Measurements from ENCODE around the gene KCNMB1. TPM values are rescaled to one million over a fixed set of nuclear protein-coding genes. Genes with fewer than 3 reads are reported as not detected.

The KCNMB1 gene
- total RNA-seq, 1 experiment from 2014 or later, result not detected

GRCh38 chr5:170405817-170406216 lies 16.6 kb upstream of the KCNMB1 start:
- Histone ChIP-seq H3K36me3 (ENCODE audit: low read depth, low read length) (no peaks in the 10 kb centered on the region), H3K4me3 (ENCODE audit: low read length) (no peak overlapping the region), H3F3A (ENCODE audit: low read length, unreplicated experiment) (no peaks in the 10 kb centered on the region), H3K27me3 (ENCODE audit: low read length) (peaks cover 25% of the 10 kb centered on the region), H3K9ac (ENCODE audit: low read length) (no peak overlapping the region), H3K4me1 (ENCODE audit: insufficient read depth, low read length) (no peaks in the 10 kb centered on the region), H3K79me2 (ENCODE audit: low read length) (no peaks in the 10 kb centered on the region), H3K27ac (ENCODE audit: low read length) (no peak overlapping the region), H3K9me3 (ENCODE audit: low read length) (no peaks in the 10 kb centered on the region), H2AFZ (ENCODE audit: low read length) (no peak overlapping the region), H4K20me1 (ENCODE audit: low read length) (no peaks in the 10 kb centered on the region), H3K4me2 (ENCODE audit: low read length) (no peak overlapping the region), H3K9me2 (replicated peaks; ENCODE audit: low read length) (no peaks in the 10 kb centered on the region)
- no peak for ATAC-seq
- CTCF ChIA-PET, result no interaction called here
- BruUV-seq (replicated peaks), result no TSS peak
- POLR2A ChIA-PET (ENCODE audit: unreplicated experiment), result no interaction called here
- no peak for DNase-seq
- intact Hi-C loops (cut with micrococcal nuclease), result no loop called here
- no peak for TF ChIP-seq EZH2 (IDR thresholded peaks at IDR 0.05; ENCODE audit: low read length, unreplicated experiment)
- TF ChIP-seq EZH2phosphoT487 (IDR thresholded peaks at IDR 0.05; ENCODE audit: borderline replicate concordance, low read length), result no peak

GRCh38 chr5:170404398-170404797 lies 15.2 kb upstream of the KCNMB1 start:
- H3K4me2 ChIP-seq (ENCODE audit: low read length), result no peak overlapping the region
- no peak overlapping the region for H3K4me3 ChIP-seq (ENCODE audit: low read length)
- no peak overlapping the region for H2AFZ ChIP-seq (ENCODE audit: low read length)
- CTCF ChIA-PET, result no interaction called here
- no peaks in the 10 kb centered on the region for H3K36me3 ChIP-seq (ENCODE audit: low read depth, low read length)
- POLR2A ChIA-PET (ENCODE audit: unreplicated experiment), result no interaction called here
- no TSS peak for BruUV-seq (replicated peaks)
- TF ChIP-seq CTCF (conservative IDR thresholded peaks at IDR 0.05; ENCODE audit: low read depth, low read length) (no peak), EZH2 (IDR thresholded peaks at IDR 0.05; ENCODE audit: low read length, unreplicated experiment) (no peak), EZH2phosphoT487 (IDR thresholded peaks at IDR 0.05; ENCODE audit: borderline replicate concordance, low read length) (no peak)
- H3K4me1 ChIP-seq (ENCODE audit: insufficient read depth, low read length), result no peaks in the 10 kb centered on the region
- ATAC-seq (no peak), DNase-seq (no peak)
- no peaks in the 10 kb centered on the region for H4K20me1 ChIP-seq (ENCODE audit: low read length)
- no peak overlapping the region for H3K27ac ChIP-seq (ENCODE audit: low read length)
- H3K79me2 ChIP-seq (ENCODE audit: low read length), result no peaks in the 10 kb centered on the region
- peaks cover 25% of the 10 kb centered on the region for H3K27me3 ChIP-seq (ENCODE audit: low read length)
- H3F3A ChIP-seq (ENCODE audit: low read length, unreplicated experiment), result no peaks in the 10 kb centered on the region
- intact Hi-C loops (cut with micrococcal nuclease), result no loop called here
- H3K9me3 ChIP-seq (ENCODE audit: low read length), result no peaks in the 10 kb centered on the region
- no peaks in the 10 kb centered on the region for H3K9me2 ChIP-seq (replicated peaks; ENCODE audit: low read length)
- H3K9ac ChIP-seq (ENCODE audit: low read length), result no peak overlapping the region

- no peak overlapping the region for H3K4me3 ChIP-seq (ENCODE audit: low read length)
- POLR2A ChIA-PET (ENCODE audit: unreplicated experiment), result no interaction called here
- H3F3A ChIP-seq (ENCODE audit: low read length, unreplicated experiment), result no peaks in the 10 kb centered on the region
- no peak overlapping the region for H3K4me2 ChIP-seq (ENCODE audit: low read length)
- no peak for DNase-seq
- no peaks in the 10 kb centered on the region for H4K20me1 ChIP-seq (ENCODE audit: low read length)
- no peak overlapping the region for H3K27ac ChIP-seq (ENCODE audit: low read length)
- BruUV-seq (replicated peaks), result no TSS peak
- no peak for ATAC-seq
- no peak overlapping the region for H3K9ac ChIP-seq (ENCODE audit: low read length)
- H2AFZ ChIP-seq (ENCODE audit: low read length), result no peak overlapping the region
- H3K4me1 ChIP-seq (ENCODE audit: insufficient read depth, low read length), result no peaks in the 10 kb centered on the region
- CTCF ChIA-PET, result no interaction called here
- no peak for TF ChIP-seq EZH2 (IDR thresholded peaks at IDR 0.05; ENCODE audit: low read length, unreplicated experiment)
- no peak for TF ChIP-seq CTCF (conservative IDR thresholded peaks at IDR 0.05; ENCODE audit: low read depth, low read length)
- TF ChIP-seq EZH2phosphoT487 (IDR thresholded peaks at IDR 0.05; ENCODE audit: borderline replicate concordance, low read length), result no peak
- intact Hi-C loops (cut with micrococcal nuclease), result no loop called here
- no peaks in the 10 kb centered on the region for H3K9me2 ChIP-seq (replicated peaks; ENCODE audit: low read length)
- H3K36me3 ChIP-seq (ENCODE audit: low read depth, low read length), result no peaks in the 10 kb centered on the region
- H3K9me3 ChIP-seq (ENCODE audit: low read length), result no peaks in the 10 kb centered on the region
- peaks cover 20% of the 10 kb centered on the region for H3K27me3 ChIP-seq (ENCODE audit: low read length)
- H3K79me2 ChIP-seq (ENCODE audit: low read length), result no peaks in the 10 kb centered on the region
These were observed 14.5 kb upstream of the KCNMB1 start for GRCh38 chr5:170403675-170404074.

Measured in PC-3 (cell line).